ENCODE results near the gene KIFAP3.

The KIFAP3 gene

DNA sequence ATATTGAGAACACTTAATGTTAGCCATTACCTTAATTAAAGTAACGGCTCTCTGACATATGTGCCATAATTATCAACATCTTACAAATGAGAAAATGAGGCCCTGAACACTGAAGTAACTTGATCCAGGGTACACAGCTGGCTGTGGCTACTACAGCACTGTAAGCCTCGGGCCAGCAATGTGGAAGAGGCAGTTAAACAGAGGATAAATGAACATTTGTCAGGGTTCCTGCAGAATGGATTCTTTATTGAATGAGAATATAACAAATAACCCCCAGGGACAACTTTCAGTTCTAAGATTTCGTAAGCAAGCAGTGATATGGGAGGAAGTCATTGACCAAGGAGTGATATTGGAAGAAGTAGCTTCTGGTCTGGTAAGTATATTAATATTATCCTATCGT, 110.3 kb downstream of the KIFAP3 start:
- no peaks in the 10 kb centered on the region for H3K9me3 Mint-ChIP-seq
- H3K27me3 Mint-ChIP-seq: no peaks in the 10 kb centered on the region
- peaks cover 13% of the 10 kb centered on the region for H3K36me3 Mint-ChIP-seq
- no peak overlapping the region for H3K4me3 Mint-ChIP-seq
- no peaks in the 10 kb centered on the region for H3K4me1 Mint-ChIP-seq
- H3K27ac Mint-ChIP-seq: no peak overlapping the region

DNA sequence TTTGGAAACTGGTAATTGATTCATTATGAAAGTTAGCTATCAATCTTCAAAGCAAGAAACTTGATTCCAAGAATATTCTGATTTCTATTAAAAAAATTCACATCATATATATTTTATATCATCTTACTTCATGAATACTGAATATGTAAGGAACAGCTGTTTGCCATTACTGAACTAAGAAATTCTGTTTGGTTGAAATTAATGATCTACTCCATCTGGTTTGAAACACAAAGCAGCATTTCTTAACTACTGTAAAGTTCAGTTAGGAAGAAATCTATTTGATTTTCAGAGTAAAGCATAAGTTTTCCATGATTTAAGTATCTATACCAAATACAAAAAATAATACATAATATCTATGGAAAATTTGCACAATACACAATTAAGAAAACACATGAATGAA, 114.8 kb downstream of the KIFAP3 start:
- Mint-ChIP-seq H3K27ac (no peak overlapping the region), H3K9me3 (no peaks in the 10 kb centered on the region), H3K36me3 (peaks cover 10% of the 10 kb centered on the region), H3K4me1 (no peaks in the 10 kb centered on the region), H3K4me3 (no peak overlapping the region), H3K27me3 (no peaks in the 10 kb centered on the region)

DNA sequence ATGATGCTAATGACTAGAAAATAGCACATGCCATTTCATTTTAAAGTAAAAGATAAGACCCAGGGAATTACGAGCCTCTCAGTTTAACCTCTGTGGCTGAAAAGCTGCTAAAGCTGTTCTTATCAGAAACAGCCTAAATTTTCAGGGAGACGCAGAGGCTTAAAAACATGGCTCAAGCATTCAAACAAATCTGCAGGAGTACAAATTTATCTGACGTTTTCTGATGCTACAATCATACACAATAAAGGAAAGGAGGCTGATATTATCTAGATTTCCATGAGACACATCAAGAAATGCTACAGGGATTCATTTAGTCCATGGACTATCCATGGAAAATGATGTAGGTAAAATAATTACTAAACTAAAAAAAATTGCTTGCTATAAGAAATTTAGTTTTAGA, 115.5 kb downstream of the KIFAP3 start:
- peaks cover 7% of the 10 kb centered on the region for H3K36me3 Mint-ChIP-seq
- no peak overlapping the region for H3K27ac Mint-ChIP-seq
- H3K4me1 Mint-ChIP-seq: no peaks in the 10 kb centered on the region
- no peak overlapping the region for H3K4me3 Mint-ChIP-seq
- H3K27me3 Mint-ChIP-seq: no peaks in the 10 kb centered on the region
- no peaks in the 10 kb centered on the region for H3K9me3 Mint-ChIP-seq

DNA sequence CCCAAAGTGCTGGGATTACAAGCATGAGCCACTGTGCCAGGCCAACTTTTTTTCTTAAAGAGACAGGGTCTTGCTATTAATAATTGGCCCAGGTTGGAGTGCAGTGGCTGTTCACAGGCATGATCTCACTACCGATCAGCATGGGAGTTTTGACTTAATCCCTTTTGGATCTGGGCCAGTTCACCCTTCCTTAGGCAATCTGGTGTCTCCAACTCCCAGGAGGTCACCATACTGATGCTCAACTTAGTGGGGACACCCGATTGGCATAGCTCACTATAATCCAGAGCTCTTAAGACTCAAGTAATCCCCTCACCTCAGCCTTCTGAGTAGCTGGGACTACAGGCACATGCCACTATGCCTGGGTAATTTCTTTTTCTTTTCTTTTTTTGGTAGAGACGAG, 116.6 kb downstream of the KIFAP3 start:
- H3K4me3 Mint-ChIP-seq: no peak overlapping the region
- no peaks in the 10 kb centered on the region for H3K27me3 Mint-ChIP-seq
- peaks cover 5% of the 10 kb centered on the region for H3K36me3 Mint-ChIP-seq
- no peaks in the 10 kb centered on the region for H3K4me1 Mint-ChIP-seq
- H3K27ac Mint-ChIP-seq: no peak overlapping the region
- no peaks in the 10 kb centered on the region for H3K9me3 Mint-ChIP-seq

DNA sequence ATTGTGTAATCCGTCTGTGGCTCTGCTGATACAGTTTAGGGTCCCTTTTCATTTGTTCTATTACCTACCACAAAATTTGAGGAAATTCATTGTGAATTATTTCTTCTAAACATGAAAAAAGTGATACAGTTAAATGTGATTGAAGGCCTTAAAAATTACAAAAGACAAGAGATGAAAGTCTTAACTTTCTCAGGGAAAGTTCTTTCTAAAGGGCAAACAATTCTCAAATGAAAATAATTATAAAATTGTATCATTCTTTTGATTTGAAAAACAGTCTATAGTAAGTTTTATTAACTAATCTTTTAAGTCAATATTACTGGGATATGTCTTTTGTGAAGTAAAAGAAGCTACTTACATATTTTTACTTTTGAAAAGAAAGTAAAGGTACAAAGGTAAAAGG, 123.4 kb downstream of the KIFAP3 start:
- no peaks in the 10 kb centered on the region for H3K27me3 Mint-ChIP-seq

DNA sequence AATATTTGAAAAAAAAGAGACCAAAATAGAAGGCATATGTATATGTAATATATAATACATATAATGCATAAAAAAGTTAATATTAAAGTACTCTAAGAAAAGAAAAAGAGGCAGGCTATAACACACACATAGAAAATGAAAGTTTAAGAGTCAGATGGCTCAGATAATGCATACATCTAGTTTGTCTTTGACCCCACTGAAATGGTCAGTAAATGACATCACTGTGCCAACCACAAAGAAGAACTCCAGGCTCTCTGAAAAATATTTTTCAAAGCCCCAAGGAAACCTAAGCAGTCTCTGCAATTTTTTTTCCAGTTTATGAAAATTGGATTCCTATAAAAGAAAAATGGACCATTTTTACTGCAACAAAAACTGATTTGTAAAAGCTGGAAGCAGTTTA, 125.4 kb downstream of the KIFAP3 start:
- no peak overlapping the region for H3K27ac Mint-ChIP-seq
- no peak overlapping the region for H3K4me3 Mint-ChIP-seq
- no peaks in the 10 kb centered on the region for H3K9me3 Mint-ChIP-seq
- no peaks in the 10 kb centered on the region for H3K4me1 Mint-ChIP-seq
- peaks cover 3% of the 10 kb centered on the region for H3K36me3 Mint-ChIP-seq
- no peaks in the 10 kb centered on the region for H3K27me3 Mint-ChIP-seq

More for the DNA sequence above, 123.4 kb downstream of the KIFAP3 start:
- no peak overlapping the region for H3K4me3 Mint-ChIP-seq
- H3K27ac Mint-ChIP-seq: no peak overlapping the region
- H3K4me1 Mint-ChIP-seq: no peaks in the 10 kb centered on the region
- H3K36me3 Mint-ChIP-seq: peaks cover 5% of the 10 kb centered on the region
- H3K9me3 Mint-ChIP-seq: no peaks in the 10 kb centered on the region

DNA sequence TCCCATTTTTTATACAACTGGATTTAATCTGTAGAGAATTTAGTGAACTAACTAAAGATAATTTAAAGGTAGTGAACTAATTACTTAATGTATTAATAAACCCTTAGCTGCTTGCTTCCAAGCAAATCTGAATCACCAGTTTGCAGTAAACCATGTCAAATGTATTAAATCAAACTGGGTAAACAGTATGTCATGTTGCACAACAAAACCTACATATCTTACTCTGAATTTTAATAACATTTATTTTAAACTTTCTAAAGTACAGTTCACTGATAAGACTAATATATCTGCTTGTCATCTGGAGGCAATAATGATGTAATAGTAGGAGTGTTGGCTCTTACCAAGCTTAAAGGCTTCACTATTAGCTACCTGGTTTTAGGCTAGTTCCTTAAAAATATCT, 128.3 kb downstream of the KIFAP3 start:
- Mint-ChIP-seq H3K36me3 (peaks cover 2% of the 10 kb centered on the region), H3K27me3 (no peaks in the 10 kb centered on the region), H3K9me3 (no peaks in the 10 kb centered on the region), H3K4me1 (no peaks in the 10 kb centered on the region), H3K4me3 (no peak overlapping the region), H3K27ac (no peak overlapping the region)

DNA sequence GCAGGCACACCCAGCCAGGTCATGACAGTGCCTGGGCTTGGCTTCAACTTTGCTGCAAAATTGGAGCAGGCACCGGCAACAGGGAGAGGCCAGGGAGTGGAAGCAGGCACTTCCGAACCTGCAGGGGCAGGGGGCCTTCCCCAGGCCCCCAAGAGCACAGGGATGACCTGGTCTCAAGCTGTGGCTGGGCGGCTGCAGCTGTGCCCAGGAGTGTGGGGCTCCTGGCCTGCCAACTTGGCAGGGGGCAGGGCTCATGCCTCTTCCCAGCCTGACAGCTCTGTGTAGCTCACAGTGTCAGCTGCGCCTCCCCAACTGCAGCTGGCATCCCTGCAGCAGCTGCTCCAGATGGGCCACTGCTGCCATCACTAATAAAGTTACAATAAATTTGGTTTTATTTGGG, 129.3 kb downstream of the KIFAP3 start:
- Mint-ChIP-seq H3K27ac (no peak overlapping the region), H3K27me3 (no peaks in the 10 kb centered on the region), H3K36me3 (no peaks in the 10 kb centered on the region), H3K4me3 (no peak overlapping the region), H3K4me1 (no peaks in the 10 kb centered on the region), H3K9me3 (no peaks in the 10 kb centered on the region)

DNA sequence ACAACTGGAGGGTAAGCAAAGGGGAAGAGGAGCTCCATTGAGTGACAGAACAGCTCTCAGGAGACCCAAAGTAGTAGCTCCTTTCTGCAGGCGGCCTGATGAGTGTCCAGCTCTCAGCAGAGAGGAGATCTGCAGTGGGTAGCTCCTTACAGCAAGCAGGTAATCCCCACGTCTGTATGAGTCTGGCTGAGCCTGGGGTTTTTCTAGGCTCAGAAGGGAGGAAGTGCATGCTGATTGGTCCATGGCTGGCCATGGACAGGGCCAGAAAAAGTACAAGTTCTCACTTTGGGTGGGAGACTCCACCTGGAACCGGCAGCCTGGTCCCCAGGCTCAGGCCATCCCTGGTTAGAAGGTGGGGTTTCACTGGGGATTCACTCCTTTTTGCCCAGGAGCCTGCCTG, 129.9 kb downstream of the KIFAP3 start:
- no peak overlapping the region for H3K27ac Mint-ChIP-seq
- H3K27me3 Mint-ChIP-seq: no peaks in the 10 kb centered on the region
- no peaks in the 10 kb centered on the region for H3K36me3 Mint-ChIP-seq
- H3K4me1 Mint-ChIP-seq: no peaks in the 10 kb centered on the region
- H3K4me3 Mint-ChIP-seq: no peak overlapping the region
- no peaks in the 10 kb centered on the region for H3K9me3 Mint-ChIP-seq

DNA sequence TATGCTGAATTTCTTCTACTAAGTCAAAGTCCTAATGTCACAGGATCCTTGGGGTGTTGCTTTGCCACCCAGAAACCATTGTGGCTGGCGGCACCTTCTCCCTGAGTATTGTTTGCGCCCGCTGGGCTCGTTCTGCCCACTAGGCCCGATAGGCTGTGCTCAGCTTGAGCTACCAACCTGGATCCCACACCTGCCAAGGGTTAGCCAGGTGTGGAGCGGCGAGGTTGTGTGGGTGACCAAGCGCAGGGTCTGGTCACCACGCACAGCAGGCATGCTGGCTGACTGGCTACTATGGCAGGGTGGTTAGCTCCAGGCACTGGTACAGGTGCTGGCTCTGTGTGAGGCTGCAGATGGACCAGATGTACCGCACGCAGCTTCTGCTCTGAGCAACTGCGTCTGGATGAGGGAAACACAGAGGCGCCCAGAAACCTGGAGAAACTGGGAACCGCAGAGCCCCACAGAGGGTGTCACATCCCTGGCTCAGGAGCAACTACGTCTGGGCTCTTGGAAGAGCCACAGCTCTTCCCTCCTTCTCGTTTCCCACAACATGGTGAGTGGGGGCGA, 130.4 kb downstream of the KIFAP3 start:
- H3K4me3 Mint-ChIP-seq: no peak overlapping the region
- no peaks in the 10 kb centered on the region for H3K27me3 Mint-ChIP-seq
- no peaks in the 10 kb centered on the region for H3K9me3 Mint-ChIP-seq
- H3K27ac Mint-ChIP-seq: no peak overlapping the region
- H3K4me1 Mint-ChIP-seq: no peaks in the 10 kb centered on the region
- H3K36me3 Mint-ChIP-seq: no peaks in the 10 kb centered on the region

DNA sequence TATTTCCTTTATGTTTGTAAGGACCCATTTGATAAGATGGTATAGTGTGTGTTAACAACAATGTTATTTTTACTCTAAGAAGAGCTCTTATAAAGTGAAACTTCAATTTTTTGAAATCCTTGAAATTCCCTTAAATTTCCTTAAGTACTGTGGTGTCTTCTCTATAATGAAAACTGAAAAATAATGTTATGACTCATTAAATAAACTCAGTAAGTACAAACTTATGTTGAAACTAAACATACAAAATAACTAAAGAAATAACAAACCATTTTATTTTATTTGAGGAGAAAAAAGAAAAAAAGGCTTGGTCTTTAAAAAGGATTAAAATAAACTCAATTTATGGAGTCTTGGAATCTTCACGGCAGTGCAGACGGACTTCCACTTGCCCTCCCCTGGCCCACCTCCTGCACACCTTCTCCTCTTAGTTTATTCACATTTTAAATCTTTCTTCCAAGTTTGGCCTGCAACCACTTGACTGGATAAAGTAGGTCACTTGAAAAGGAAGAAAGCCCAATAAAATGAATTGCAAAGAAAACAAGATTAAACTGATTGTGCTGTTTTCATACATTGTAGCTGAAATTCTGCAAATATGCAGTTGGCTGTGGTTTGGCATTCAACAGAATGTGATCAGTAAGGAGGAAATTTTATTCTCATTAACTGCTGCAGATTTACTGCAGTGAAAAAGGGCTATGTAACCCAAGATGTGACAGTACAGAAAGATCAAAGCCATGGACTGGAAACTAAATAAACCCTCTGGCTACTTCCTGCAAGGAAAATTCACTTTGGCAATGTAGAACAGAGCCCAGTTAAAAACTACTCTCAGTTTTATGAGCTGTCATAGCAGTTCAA, 132.3 kb downstream of the KIFAP3 start:
- no peak overlapping the region for H3K27ac Mint-ChIP-seq
- no peaks in the 10 kb centered on the region for H3K4me1 Mint-ChIP-seq
- H3K36me3 Mint-ChIP-seq: no peaks in the 10 kb centered on the region

DNA sequence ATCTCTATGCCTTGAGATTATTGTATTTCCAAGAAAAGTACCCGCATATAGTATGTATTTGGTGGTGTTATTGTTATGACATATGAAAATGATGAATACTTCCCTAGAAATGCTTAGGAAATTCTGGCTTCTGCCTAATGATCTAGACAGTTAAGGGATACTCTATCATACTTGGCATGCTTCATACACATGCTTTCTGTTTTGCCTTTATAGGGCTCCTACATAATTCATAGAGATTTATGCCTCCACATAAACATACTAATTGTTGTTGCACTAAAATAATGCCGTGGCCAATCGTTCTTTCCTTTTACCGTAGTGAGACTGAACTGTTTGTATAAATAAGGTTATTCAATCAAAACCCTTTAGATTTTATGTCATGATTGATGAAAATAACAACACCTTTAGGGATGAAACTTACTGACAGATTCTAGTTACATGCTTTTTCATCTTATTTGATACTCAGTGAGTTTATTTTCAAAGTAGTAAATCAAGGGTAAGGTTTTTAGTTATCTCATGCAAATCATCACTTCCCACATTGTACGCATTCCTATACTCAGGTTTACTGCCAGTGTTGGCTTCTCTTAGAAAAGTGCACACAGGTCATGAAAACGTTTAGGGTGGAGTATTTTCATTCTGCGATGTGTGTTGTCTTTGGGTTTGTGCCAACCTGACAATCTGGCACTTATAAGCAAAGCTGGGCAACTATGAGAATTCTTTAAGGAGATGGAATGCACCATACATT, 140.3 kb downstream of the KIFAP3 start:
- H3K9me3 Mint-ChIP-seq: no peaks in the 10 kb centered on the region
- no peak overlapping the region for H3K4me3 Mint-ChIP-seq
- no peaks in the 10 kb centered on the region for H3K4me1 Mint-ChIP-seq
- H3K27ac Mint-ChIP-seq: no peak overlapping the region
- H3K27me3 Mint-ChIP-seq: no peaks in the 10 kb centered on the region
- H3K36me3 Mint-ChIP-seq: no peaks in the 10 kb centered on the region

More for the DNA sequence above, 132.3 kb downstream of the KIFAP3 start:
- Mint-ChIP-seq H3K4me3 (no peak overlapping the region), H3K9me3 (no peaks in the 10 kb centered on the region), H3K27me3 (no peaks in the 10 kb centered on the region)

DNA sequence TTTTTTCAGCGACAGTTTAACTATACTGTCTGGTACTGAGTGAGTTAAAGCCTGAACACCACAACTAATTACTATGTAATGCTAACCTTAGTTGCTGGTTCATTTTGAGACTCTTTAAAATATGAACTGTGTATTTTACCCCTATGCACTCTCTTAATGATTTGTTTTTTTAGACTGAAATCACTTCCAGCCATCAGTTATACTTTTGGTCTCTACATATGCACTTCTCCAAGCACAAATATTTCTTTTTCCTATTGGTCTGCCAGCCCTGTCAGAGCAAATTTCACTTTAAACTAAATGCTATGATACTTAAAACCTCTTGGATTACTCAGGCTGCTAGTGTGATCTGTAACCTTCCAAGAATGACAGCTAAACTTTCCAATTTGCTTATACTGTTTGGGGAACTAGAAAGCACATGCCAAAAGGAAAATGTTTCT, 142.7 kb downstream of the KIFAP3 start:
- Mint-ChIP-seq H3K27me3 (no peaks in the 10 kb centered on the region), H3K4me1 (no peaks in the 10 kb centered on the region), H3K4me3 (no peak overlapping the region), H3K9me3 (no peaks in the 10 kb centered on the region), H3K27ac (no peak overlapping the region), H3K36me3 (no peaks in the 10 kb centered on the region)

DNA sequence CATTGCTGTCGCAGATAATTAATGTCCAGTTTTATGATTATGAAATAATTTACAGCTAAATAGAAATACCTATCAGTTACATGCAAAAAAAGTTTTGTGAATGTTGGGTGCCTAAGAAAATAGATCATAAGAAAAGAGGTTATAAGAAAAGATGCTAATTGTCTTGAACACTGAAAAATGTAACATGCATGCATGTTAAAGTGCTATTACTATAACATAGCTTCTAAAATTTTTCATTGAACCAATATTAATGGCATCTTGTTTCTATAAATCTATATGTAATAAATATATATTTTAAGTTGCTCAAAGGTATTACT, 145.3 kb downstream of the KIFAP3 start:
- Mint-ChIP-seq H3K36me3 (no peaks in the 10 kb centered on the region), H3K27me3 (no peaks in the 10 kb centered on the region), H3K9me3 (no peaks in the 10 kb centered on the region), H3K4me3 (no peak overlapping the region), H3K4me1 (peaks cover 4% of the 10 kb centered on the region), H3K27ac (no peak overlapping the region)

DNA sequence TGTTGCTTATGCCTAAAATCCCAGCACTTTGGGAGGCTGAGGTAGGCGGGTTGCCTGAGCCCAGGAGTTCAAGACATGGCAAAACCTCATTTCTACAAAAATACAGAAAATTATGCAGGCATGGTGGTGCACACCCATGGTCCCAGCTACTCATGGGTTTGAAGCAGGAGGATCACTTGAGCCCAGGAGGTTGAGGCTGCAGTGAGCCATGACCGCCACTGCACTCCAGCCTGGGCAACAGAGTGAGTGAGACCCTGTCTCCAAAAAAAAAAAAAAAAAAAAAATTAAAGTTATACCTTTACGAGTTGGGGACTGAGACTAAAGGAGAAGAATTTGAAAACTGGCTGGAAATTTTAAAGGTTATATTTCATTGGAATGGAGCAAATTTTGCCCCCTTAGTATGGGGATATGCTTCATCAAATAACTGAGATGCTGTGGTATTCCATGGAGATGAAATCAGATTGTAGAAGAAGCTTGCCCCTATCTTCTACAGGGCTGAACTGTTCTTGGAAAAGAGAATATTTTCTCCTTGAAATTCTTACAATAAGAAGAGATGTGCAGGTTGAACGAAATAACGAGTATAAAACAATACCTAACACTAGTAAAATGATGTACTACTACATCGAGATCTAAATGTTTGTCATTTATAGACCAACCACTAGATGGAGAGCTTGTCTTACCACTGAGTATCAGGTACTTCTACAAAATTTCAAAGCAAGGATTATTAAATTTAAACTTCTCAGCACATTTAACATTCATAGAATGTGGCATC, 145.9 kb downstream of the KIFAP3 start:
- H3K27me3 Mint-ChIP-seq: no peaks in the 10 kb centered on the region
- H3K9me3 Mint-ChIP-seq: no peaks in the 10 kb centered on the region
- H3K36me3 Mint-ChIP-seq: no peaks in the 10 kb centered on the region
- H3K27ac Mint-ChIP-seq: no peak overlapping the region
- peaks cover 4% of the 10 kb centered on the region for H3K4me1 Mint-ChIP-seq
- no peak overlapping the region for H3K4me3 Mint-ChIP-seq
